Upper lobe of left lung (tissue), 4 donors: Measurements from ENCODE around the gene CNTN2.

Source experiments
- CTCF ChIP-seq, 6 experiments: fragments of 450-650 bp in 4 of 6; fragments of 200-600 bp in 2 of 6; sonication (generic) in 2 of 6; IDR thresholded peaks; one replicate each; pipeline ENCODE4 v1.5.1; 2016 to 2019; ENCODE audit warnings: antibody characterized with exemption in 6 of 6
- POLR2A ChIP-seq, 4 donors: fragments of 450-650 bp; IDR thresholded peaks; one replicate each; pipeline ENCODE4 v1.5.1; 2016 to 2017; ENCODE audit warnings: antibody characterized with exemption in 4 of 4, mild to moderate bottlenecking in 2 of 4
- POLR2AphosphoS5 ChIP-seq, 2 donors: sonication (generic); formaldehyde crosslinking; IDR thresholded peaks; one replicate each; pipeline ENCODE4 v1.5.1; 2017; ENCODE audit warnings: antibody characterized with exemption in 2 of 2

- TF ChIP-seq CTCF (IDR thresholded peaks at IDR 0.05) (no peak), POLR2A (IDR thresholded peaks at IDR 0.05) (no peak), POLR2AphosphoS5 (IDR thresholded peaks at IDR 0.05) (no peak)
Observed at GRCh38 chr1:205073511-205073910, 30.5 kb downstream of the CNTN2 start.
